GM19025 (cell line): Measurements from ENCODE around the gene ESYT1.
A peak's percentile ranks its signal among the peaks of the same experiment; 100 is the strongest.

Experiments used
- ATAC-seq: cut with Tn5 transposase; IDR thresholded peaks from one replicate; pipeline ENCODE4 v1.9.1; 2021; ENCODE audit warnings: mild to moderate bottlenecking, low read depth, moderate library complexity; ENCODE audit not compliant: unreplicated experiment

The ESYT1 gene

GRCh38 chr12:56128670-56129205 is 671 bp downstream of the ESYT1 start:
- no peak for ATAC-seq

- peak; percentile 25 for ATAC-seq
These were observed 1.3 kb downstream of the ESYT1 start for GRCh38 chr12:56129206-56129941.

DNA sequence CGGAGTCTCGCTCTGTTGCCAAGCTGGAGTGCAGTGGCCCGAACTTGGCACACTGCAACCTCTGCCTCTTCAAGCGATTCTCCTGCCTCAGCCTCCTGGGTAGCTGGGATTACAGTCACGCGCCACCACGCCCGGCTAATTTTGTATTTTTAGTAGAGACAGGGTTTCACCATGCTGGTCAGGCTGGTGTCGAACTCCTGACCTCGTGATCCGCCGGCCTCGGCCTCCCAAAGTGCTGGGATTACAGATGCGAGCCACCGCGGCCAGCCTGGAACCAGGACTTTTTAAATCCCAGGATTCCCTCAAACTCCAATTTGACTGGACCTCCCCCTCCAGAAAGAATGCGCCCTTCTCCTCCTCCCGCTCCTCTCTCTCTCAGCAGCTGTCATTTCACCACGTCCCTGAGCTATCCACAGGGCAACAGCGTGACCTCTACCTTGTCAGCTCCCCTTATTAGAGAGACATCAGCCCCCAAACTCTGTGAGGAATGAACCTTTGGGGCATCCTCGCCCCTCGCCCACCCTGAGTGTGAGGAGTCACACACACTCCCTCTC is 2.0 kb downstream of the ESYT1 start:
- ATAC-seq = no peak

GRCh38 chr12:56130876-56131275 is 2.8 kb downstream of the ESYT1 start:
- ATAC-seq = no peak

DNA sequence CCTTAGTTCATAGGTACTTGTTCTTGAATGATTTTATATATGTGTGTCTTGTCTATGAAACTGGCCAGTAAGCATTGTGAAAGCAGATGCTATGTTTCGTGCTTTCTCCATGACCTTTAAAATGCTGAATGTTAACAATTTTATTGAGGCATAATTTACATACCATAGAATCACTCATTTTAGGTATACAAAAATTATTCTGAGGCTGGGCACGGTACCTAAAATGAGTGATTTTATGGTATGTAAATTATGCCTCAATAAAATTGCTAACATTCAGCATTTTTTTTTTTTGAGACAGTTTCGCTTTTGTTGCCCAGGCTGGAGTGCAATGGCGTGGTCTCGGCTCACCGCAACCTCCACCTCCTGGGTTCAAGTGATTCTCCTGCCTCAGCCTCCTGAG is 6.8 kb downstream of the ESYT1 start:
- ATAC-seq = no peak

GRCh38 chr12:56137853-56138571 is 9.9 kb downstream of the ESYT1 start:
- no peak for ATAC-seq

- no peak for ATAC-seq
These were observed 14.1 kb downstream of the ESYT1 start for GRCh38 chr12:56141946-56142784.

- ATAC-seq = no peak
These were observed 15.2 kb downstream of the ESYT1 start for GRCh38 chr12:56143217-56143616.

DNA sequence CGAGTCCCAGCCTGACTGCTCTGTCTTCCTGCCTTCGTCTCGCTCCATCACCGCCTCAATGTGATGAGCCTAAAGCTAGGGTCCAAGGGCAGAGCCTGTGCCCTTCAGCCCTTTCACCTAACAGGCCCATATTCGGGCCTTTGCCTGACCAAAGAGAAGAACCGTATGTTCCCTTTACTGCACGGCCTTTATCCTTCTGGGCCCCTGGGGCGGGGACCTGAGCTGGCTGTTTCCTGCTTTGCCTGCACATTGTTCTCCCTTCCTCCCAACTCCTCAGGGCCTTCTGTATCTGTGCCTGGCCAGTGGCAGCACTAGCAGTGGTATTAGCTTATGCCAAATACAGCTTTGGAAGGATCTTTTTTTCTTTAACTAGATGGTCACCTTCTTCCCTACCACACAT is 15.8 kb downstream of the ESYT1 start:
- ATAC-seq = no peak

DNA sequence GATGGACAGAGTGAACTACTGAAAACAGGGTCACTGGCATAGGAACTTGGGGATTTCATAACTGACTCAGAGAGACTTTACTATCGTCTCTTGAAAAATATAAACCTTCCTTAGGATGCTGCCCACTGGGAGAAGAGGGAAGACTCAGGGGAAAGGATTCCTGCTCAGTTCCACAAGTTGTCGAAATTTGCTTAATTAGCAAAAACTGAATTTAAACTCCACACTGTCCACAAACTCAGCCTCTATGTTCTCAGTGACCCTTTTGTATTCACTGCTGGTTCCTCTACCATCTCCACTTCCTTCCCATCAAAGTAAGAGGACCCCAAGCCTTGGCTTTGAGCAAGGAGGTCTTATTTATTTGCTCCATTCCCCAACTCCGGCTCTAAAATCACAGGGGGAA is 17.1 kb downstream of the ESYT1 start:
- ATAC-seq = no peak

DNA sequence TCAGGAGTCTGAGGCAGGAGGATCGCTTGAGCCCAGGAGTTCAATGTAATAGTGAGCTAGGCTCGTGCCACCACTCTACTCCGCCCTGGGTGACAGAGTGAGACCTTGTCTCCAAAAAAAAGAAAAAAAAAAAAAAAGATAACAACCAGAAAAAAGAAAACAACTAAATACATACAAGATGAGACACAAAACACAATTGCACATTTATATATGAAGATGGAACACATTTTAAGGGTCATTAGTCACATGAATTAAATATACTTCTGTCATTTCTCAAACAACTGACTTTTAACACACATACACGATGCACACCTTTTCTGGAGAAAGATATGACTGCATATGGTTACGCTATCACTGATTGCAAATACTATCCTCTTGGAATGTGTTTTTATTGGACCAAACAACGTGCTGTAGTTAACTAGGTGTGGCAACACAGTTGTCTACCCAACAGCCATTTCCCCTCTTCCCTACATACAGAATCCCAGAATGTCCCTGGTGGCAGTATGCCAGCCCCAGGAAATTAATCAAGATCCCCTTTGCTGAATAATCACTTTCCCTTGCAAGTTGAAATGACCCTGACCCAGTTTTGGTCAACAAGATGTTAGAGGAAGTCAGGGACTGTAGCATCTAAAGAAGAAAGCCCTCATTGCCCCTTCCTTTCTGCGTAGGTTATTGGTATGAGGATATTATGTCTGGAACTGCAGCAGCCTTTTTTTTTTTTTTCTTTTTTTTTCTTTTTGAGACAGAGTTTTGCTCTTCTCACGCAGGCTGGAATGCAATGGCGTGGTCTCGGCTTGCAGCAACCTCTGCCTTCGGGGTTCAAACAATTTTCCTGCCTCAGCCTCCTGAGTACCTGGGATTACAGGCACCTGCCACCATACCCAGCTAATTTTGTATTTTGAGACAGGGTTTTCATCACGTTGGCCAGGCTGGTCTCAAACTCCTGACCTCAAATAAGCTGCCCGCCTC is 18.7 kb downstream of the ESYT1 start:
- no peak for ATAC-seq

GRCh38 chr12:56150563-56150962 is 22.5 kb downstream of the ESYT1 start:
- no peak for ATAC-seq

DNA sequence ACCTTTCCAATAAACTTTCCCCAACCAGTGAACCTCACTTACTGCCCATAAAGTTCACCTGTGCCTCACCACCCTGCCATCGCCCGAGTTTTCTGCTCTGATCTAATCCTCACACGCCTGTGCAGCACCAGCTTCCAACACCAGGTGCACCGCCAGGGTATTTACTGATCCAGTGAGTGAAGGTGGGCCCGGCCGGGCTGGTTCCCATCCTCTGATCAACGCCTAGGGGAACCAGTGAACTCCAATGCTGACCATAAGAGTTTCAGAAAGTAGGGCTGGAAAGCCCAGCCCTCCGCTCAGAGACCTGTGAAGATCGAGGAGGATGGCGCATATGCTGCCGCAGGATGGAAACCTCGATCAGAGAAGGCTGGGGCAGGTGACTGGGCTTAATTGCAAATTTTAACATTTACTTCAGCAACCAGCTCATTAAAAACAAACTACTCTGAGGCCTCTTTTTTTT is 23.6 kb downstream of the ESYT1 start:
- peak; percentile 41 for ATAC-seq

DNA sequence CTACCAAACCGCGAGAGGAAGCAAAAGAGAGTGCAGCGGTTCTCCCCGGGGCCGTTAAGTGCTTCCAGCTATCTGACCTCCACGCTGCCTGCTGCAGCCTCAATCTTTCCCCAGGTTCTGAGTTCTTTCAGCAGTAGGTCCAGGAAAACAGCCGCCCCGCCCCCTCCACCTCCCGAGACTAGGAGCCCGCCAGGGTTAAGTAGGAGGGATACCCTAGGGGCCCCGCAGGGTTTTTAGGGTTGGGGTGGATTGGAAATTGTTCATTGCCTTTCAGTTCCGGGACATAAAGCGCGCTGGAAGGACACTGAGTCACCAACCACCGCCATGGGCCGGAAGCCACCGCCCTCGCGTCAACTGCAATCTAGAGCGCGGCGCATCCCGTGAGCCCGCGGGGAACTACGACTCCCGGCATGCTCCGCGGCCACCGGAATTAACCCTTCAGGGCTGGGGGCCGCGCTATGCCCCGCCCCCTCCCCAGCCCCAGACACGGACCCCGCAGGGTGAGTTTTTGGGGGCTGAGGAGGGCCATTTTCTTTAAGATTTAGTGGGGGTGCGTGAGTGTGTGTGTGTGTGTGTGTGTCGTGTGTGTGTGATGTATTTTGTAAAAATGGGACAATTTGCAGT is 24.2 kb downstream of the ESYT1 start, which contains the start of gene MYL6B:
Gene MYL6B (plus strand): TSS at position 456 of the 624 bp plus-strand sequence. CDS start 1,332 bp downstream, outside the sequence.
- peak; percentile 94 for ATAC-seq

- ATAC-seq = no peak
These were observed 24.9 kb downstream of the ESYT1 start for GRCh38 chr12:56152756-56153677.

DNA sequence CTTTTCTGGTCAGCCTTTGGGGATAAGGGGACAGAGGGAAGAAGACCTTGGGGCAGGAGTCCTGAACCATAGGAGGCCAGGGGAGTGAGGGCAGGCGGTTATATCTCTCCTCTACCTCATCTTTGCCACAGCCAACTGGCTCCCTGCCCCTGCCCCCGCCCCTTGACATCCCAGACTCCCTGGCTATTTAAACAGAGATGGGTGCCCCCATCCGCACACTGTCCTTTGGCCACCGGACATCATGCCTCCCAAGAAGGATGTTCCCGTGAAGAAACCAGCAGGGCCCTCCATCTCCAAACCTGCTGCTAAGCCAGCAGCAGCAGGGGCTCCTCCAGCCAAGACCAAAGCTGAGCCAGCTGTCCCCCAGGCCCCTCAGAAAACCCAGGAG is 25.6 kb downstream of the ESYT1 start:
- ATAC-seq = no peak

DNA sequence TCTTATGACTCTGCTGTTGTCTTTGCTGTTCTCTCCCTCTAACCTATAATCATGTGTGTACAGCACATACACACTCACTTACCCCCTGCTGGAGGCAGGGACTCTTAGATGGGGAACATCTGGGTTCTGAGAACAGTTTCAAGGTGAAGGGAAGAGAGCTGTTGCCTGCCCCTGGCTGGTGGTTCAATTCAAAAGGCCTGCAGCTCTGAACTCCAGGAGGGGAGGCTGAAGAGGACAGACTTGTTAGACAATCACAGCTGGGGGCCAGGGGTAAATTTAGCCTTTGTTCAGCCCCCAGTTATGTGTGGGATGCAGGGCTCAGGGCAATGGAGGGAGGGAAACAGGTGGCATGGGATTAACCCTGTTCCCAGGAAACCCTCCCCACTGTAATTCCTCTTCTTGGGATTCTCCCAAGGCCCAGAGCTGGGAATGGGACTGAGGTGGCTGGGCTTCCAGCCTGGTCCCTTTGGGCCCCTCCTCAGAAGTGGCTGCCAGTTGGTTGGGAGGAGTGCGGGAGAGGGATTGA is 26.2 kb downstream of the ESYT1 start:
- no peak for ATAC-seq

- no peak for ATAC-seq
These were observed 26.8 kb downstream of the ESYT1 start for GRCh38 chr12:56154818-56155217.
